ENCODE measurements around the gene NDUFAF5. TPM values are rescaled to one million over a fixed set of nuclear protein-coding genes. Genes with fewer than 3 reads are reported as not detected.

The NDUFAF5 gene
- total RNA-seq, 1 donor from 2014 or later = 24.2 TPM

DNA sequence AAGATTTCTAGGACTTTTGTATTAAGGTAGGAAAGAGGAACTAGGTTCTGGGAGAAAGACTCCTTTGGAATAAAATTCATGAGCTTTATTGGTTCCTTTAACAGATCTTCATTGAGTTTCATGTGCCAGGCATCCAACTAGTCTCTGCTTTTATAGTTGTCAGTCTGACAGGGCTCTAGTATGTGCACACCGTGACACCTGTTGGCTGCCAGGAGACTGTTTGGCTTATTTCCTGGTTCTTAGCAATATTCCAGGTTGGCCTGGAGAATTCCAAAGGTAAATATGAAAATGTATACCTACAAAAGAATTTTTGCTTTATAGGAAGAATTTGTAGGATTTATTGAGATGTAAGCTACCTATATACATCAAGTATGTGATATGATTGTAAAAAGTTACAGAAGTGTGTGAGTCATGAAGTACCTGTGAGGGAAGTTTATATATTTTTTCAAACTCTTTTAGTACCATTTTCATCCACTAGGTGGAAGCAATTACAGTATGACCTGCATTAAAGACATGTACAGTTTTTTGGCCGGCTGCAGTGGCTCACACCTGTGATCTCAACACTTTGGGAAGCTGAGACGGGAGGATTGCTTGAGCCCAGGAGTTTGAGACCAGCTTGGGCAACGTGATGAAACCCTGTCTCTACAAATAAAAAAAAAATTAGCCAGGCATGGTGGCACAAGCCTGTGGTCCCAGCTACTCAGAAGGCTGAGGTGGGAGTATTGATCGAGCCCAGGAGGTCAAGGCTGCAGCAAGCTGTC lies 35.2 kb downstream of the NDUFAF5 start:
- peak; percentile 66 for DNase-seq (ENCODE audit: low read depth)

DNA sequence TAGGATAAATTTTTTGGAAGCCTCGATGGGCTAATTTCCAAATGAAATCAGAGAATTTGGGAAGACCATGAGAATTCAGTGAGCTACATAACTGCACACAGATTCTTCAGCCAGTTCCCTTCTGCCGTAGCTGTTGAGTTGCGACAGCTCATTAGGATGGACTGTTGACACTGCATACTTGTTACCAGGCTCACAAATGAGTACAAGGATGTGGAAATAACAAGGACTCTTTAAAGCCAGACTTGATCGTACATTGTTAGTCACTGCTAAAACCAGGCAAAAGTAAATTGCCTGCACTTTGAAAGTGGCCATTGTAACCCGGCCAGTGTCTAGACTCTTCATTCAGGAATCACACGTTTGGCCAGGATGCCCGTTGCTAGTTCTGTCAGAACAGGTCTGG lies 37.0 kb downstream of the NDUFAF5 start:
- no peak for DNase-seq (ENCODE audit: low read depth)

DNA sequence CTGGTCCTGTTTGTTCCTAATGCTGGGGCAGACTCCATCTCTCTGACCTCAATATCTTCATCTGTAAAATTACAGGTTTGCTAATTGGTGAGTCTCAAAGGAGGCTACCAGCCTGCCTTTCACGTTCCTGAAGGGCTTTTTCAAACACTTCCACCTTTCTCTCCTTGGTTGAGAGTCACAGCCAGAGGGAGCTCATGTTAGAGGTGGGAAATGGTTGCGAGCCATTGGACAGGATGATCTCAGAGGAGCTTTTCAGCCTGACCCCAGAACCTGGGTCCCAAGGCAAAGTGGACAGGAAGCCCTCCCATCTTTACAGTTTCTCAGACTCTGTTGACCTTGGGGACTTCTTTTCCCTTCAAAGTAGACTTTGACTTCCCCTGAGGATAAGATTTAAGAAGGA lies 37.6 kb downstream of the NDUFAF5 start:
- no peak for DNase-seq (ENCODE audit: low read depth)

DNA sequence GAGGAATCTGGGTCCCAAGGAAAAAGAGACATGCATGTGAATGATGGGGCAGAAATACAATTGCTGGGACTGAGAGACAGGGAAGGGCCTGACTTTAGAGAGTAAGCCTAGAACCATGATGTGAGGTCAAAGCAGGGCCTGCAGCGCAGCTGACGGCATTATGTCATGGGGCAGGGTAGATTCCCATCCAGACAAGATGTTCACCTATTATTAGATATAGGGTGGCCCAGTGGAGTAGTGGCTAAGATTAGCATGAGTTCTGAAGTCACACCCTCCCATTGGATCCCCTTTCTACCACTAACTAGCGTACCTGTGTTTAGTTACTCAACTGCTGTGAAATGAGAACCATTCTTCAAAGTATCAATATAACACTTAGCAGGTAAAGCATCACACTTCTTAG lies 39.6 kb downstream of the NDUFAF5 start:
- DNase-seq (ENCODE audit: low read depth) = peak; percentile 39

DNA sequence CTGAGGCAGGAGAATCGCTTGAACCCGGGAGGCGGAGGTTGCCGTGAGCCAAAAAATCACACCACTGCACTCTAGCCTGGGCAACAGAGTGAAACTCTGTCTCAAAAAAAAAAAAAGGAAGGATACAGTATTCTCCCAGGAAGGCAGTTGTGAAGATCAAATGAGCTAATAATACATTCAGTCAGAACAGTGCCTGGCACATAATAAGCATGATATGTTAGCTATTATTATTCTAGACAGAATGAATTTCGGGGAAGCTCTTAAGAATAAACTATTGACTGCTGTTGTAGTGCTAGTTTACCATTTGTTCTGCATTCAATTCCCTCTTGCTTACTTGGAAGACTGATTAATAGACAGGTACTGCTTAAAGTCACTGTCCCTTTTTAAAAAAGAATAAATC lies 40.6 kb downstream of the NDUFAF5 start:
- DNase-seq (ENCODE audit: low read depth) = no peak

DNA sequence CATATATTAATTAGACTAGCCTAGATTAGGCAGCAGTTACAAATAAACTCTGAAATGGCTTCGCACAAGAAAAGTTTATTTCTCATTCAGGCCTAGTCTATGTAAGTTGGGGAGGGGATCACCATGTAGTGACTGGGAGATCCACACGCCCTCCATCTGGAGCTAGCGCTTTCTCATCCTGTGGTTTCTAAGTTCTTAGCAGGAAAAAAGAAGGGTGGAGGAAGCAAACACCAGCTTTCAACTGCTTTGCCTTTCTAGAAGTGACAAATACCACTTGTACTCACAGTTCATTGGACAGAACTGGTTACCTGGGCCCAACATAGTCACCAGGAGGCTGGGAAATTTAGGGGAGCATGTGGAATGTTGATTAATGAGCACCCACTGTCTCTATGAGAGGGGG lies 46.6 kb downstream of the NDUFAF5 start:
- DNase-seq (ENCODE audit: low read depth) = no peak

DNA sequence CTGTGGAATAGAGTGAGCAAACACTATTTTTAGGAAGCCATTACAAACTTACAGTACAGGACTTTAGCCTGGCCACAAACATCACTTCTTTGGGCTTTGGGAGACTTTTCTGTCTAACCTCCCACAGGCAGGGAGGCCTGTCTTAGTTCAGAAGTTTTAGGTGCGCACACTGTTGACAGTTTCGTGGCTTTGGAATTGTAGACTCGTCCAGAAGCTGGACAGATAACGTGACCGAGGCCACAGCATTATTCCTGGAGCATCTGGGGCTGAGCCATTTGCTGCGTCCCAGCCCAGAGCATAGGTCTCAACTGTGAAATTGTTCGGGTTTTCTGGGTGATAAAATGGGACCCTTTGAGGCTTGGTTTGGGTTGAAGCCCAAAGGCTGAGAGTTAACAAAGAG lies 53.8 kb downstream of the NDUFAF5 start:
- DNase-seq (ENCODE audit: low read depth) = peak; percentile 32

DNA sequence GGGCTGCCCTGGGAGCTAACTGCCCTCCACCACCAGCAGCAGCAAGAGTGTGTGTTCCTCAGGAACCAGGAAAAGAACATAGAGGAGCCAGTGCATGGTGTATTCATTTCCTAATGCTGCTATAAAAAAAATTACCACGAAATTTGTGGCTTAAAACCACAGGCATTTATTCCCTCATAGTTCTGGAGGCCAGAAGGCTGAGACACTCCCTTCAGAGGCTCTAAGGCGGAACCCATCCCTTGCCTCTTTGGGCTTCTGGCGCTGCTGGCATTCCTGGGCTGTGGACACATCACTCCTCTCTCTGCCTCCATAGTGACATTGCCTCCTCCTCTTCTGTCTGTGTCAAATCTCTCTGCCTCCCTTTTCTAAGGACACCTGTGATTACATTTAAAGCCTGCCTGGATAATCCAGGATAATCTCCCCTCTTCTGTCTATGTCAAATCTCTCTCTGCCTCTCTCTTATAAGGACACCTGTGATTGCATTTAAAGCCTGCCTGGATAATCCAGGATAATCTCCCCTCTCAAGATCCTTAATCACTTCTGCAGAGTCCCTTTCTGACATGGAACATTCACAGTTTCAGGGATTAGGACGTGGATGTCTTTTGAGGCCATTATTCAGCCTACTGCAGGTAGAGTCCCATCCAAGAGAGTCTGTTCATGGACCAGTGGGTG lies 54.7 kb downstream of the NDUFAF5 start:
- peak; percentile 95 for DNase-seq (ENCODE audit: low read depth)

DNA sequence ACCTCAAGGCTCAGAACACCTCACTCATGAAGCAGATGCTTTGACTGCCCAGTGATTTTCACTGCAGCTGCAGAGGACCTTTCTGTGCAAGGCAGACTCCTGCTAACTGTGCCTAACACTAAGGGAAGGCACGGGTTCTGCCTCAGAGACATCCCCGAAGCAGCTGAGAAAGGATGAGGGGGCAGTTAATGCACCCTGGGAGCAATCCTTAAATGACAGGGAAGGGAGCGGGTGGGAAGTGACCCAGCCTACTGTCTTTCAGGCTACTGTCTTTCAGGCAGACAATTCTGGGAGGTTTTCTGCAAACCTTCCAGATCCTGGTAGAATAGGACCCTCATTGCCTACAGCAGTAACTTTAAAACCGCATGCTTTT lies 55.3 kb downstream of the NDUFAF5 start:
- no peak for DNase-seq (ENCODE audit: low read depth)

DNA sequence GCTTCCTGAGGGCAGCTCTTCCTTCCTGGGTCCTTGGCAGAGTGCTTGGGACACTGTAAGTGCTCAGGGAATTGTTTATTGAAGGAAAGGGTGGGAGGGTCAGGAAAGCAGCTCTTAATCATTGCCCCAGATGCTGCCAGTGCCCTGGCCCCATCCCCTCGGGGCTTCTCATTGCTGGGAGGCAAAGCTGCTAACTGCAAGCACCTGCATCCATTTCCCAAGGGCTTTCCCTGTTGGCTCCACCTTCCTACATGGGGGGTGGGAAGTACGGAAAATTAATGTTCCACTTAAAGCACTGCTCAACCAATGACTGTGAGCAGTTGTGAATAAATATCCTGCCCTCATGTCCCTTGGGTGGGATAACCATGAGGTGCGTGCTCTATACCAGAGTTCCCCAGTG lies 56.4 kb downstream of the NDUFAF5 start:
- no peak for DNase-seq (ENCODE audit: low read depth)

DNA sequence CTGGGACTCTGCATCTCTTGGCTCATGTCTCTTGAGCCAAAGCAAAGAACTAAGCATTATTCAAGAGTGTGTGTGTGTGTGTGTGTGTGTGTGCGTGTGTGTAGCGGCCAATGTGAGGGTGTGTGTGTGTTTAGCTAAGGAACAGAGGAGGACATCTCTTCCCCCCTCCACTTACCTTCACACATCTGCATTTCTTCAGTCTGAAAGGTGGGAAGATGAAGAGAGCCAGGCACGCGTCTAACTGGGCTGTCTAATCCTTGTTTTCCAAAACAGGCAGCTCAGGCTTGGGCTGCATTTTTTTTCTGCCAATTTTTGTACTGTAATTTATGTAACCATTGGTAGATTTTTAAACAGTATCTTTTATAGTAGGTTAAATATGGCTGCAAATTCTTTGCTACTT lies 59.5 kb downstream of the NDUFAF5 start:
- no peak for DNase-seq (ENCODE audit: low read depth)

DNA sequence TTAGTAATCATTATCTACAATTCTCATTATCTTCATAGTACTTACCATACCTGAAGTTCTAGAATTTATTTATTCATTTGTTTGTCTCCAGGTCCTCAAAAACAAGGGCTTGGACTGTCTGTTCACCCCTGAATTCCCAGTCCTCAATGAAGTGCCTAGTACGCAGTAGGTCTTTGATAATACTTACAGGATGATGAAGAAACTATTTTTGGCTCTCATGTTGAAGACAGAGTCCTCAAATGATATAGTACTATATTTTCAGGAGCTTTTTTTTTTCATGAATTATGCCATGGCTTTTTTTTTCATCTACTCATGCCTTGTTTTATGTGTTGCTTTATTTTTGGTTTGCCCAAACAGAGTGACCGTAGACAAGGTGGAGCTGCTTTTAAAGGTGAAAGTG lies 66.5 kb downstream of the NDUFAF5 start:
- no peak for DNase-seq (ENCODE audit: low read depth)

DNA sequence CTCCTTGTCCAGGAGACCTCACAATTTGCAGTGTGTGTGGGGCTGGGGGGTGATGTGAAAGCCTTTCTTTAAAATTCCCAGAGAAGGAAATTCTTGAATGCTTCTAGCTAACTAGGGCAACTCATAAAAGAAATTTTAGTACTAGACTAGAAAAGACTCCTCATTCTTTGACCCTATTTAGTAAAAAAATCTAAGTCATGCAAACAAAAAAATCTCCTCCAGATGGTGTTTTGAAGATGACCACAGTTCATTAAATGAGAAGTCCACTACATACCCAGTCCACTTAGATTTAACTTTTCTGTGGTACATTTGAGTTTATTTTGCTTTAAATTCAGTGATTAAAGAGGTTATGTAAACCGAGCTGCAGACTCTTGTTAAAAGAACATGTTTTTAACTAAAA lies 67.5 kb downstream of the NDUFAF5 start:
- no peak for DNase-seq (ENCODE audit: low read depth)

DNA sequence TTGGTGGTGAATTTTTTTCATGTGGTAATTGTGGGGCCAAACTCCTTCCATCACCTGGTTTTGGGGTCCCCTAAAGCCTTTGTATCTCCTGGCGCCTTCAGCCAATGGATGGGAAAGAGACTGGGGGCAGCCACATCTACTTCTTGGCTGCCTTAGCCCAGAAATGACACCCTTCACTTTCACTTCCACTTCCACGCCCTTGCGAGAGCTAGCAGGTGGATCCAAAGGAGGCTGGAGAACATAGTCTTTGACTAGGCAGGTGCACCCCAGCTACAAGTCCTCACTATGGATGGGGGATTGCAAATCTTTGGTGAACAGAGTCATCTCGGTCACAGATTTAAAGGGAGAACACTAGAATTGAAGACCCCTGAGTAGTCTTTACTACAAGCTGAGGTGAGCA lies 70.8 kb downstream of the NDUFAF5 start:
- no peak for DNase-seq (ENCODE audit: low read depth)

DNA sequence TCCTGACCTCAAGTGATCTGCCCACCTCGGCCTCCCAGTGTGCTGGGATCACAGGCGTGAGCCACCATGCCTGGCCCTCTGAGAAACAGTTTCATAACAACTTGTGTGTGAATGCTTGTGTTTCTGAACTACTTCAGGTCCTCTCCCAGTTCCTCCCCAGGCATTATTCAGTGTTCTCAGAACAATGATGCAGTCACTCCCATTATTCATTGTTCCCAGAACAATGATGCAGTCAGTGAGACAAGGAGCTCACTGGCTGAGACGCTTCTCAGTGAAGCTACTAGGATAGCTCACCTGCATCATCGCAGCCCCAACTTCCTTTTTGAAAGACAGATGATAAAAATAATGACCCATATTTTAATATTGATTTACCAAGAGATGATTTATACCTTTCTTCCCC lies 71.5 kb downstream of the NDUFAF5 start:
- DNase-seq (ENCODE audit: low read depth) = no peak

DNA sequence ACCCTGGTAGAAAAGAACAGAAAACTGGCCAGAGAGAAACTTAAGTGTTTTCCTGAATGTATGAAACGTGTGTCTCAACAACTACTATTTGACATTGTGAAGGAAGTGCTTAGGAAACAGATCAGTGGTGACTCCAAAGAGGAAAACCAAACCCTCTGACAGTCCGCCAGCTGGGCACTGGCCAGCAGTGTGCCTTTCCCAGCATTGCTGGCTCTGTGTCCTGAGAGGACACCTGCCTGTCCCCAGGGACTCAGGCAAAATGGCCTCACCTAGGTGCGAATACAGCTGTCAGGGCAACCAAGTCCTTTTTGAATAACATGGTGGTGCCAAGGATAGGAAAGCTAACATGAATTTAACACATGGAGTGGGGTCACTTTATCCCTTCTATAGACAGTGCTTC lies 72.5 kb downstream of the NDUFAF5 start:
- DNase-seq (ENCODE audit: low read depth) = peak; percentile 26

DNA sequence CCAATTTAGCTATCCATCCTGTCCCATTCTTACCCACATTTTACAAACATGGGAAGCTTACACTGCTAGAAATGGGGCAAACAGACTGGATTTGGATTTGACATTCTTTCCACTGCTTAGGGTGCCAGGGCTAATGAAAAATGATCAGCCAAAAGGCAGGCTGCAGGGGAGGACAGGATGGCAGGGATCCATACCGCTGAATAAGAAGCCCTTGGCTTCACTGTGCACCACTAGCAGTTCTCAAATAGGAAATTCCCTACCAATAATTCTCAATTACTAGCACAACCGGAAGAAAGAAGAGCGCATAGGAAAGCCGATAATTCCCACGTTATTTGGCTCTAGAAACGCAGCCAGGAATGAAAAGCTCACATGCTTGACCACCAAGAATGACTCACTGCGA lies 73.1 kb downstream of the NDUFAF5 start:
- no peak for DNase-seq (ENCODE audit: low read depth)

DNA sequence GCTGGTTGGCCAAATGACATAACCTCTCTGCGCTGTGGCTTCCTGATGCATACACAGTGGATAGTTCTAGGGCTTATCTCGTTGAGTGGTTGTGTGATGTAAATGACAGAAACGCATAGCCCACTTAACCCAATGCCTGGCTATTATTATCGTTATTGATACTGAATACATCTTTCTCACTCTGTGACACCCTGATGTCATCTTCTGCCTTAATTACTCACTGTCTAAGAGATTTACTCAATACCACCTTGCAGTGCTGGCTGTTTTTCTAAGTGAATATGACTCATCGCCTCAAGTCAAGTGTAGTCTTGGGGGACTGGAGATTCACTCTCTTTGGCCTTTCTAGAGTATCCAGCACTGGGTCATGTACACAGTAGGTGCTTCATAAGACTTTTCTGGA lies 73.6 kb downstream of the NDUFAF5 start:
- no peak for DNase-seq (ENCODE audit: low read depth)

DNA sequence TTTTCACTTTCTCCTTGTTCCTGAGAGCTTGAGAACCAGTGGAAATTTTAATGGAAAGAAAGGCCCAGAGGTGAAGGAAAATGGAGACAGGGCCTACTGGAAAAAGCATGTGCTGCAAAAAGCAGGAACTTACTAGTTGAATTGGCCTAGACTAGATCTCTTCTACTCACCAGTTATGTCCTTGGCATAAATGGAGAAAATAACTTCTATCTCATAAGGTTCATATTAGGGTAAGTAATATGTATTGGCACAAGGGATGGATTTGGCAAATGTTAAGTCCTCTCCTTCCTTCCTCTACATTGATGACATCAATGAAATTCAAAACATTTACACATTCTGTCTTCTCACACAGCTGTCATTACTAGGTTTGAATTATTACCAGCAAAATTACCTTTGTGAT lies 74.0 kb downstream of the NDUFAF5 start:
- no peak for DNase-seq (ENCODE audit: low read depth)

DNA sequence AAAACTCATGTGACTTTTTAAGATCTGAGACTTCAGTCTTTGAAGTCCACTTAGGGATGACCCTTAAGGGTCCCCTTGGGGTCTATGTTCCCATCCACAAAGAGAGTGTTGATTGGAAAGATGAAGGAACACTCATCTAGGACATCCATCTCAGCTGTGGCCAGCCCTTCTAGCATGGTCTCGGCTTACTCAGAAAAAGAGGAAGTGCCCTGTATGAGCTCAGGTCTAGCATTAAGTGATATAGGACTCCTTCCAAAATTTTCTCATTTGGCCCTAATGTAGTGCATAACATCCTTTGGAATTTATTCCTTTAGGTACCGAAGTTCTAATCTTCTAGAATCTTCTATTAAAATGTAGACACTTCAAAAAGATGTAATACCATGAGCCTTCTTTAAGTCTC lies 77.4 kb downstream of the NDUFAF5 start:
- DNase-seq (ENCODE audit: low read depth) = no peak

DNA sequence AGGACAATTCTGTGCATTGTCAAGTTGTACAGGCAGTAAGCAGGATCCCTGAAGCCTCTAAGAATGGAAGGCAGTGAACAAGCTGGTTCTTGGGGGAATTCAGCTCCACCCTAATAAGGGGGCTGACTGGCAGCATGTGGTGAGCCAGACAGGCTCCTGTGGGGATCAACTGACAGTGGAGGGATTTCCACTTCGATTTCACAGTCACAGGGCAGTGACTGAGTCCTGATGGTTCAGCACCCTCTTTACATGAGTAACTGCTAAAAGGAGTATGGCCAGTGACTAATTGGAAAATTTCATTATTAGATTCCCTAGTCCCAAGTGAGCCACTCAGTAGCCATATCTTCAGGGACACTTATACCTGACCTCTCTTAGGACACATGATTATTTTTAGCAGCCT lies 78.4 kb downstream of the NDUFAF5 start:
- no peak for DNase-seq (ENCODE audit: low read depth)

DNA sequence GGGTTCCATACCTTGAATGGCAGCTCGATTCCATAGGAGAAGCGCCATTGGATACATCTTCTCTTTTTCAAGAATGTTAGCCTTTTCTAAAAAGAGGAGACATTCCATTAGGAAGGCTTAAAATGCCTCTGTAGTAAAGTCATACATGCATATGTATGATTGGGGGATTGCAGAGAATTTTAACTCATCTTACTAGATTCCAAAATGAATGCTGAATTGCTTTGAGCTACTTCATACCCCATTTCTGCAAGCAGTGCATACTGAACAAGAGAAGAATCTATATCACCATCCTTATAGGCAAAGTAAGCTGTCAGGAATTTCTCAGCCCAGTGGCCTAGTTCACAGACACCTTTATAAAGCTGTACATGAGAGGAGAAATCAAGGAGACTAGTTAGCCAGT lies 80.3 kb downstream of the NDUFAF5 start:
- no peak for DNase-seq (ENCODE audit: low read depth)

DNA sequence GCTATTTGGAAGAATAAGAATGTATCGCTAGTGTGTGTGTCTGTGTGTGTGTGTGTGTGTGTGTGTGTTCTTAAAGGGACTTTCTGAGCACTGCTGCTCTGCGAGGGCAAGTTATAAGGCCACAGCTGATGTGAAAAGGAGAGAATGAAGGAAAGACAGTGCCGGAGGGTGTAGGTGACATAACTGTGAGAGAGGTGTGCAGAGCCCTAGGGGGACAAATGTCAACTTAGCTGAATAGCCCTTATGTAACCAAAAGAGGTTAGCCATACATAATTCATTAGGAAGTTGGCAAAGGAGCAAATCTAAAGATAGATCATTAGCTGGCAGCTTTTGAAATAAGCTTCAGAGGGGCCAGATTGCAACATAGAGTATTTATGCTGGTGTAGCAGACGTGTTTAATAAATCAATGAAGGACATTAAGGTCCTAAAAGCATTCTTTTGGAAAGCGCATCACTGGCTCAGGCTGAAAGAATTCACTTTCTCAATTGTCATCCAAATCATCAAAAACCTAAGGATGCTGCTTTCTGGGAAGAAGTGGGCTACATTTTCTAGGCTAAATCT lies 81.0 kb downstream of the NDUFAF5 start:
- no peak for DNase-seq (ENCODE audit: low read depth)

Data from myocyte (in vitro differentiated cells).